ENCODE results near the gene MSI2. TPM values are rescaled to one million over a fixed set of nuclear protein-coding genes. Genes with fewer than 3 reads are reported as not detected.
"Not testable (repeated sequence)": the region's sequence is repeated elsewhere in the genome, so short reads cannot be mapped to it uniquely, and the experiment has no call there.

Gene MSI2
- total RNA-seq, 2 experiments from 2014 or later = 65.7 to 71.9 TPM

GRCh38 chr17:57494443-57494842 is 238.1 kb downstream of the MSI2 start:
- no peak for DNase-seq
- POLR2A ChIA-PET = no interaction called here
- H3K36me3 Mint-ChIP-seq = peaks cover 3% of the 10 kb centered on the region
- H3K4me3 Mint-ChIP-seq = no peak overlapping the region
- CTCF ChIA-PET = no interaction called here
- H3K27ac Mint-ChIP-seq = no peak overlapping the region
- no peaks in the 10 kb centered on the region for H3K9me3 Mint-ChIP-seq
- intact Hi-C loops (cut with micrococcal nuclease) = no loop called here
- peaks cover 24% of the 10 kb centered on the region for H3K4me1 Mint-ChIP-seq (ENCODE audit: low read depth)
- H3K27me3 Mint-ChIP-seq = no peaks in the 10 kb centered on the region

GRCh38 chr17:57495771-57496170 is 239.4 kb downstream of the MSI2 start:
- DNase-seq = no peak
- H3K27ac Mint-ChIP-seq = no peak overlapping the region
- POLR2A ChIA-PET = no interaction called here

GRCh38 chr17:57496382-57496781 is 240.1 kb downstream of the MSI2 start:
- H3K4me3 Mint-ChIP-seq = no peak overlapping the region
- DNase-seq = no peak
- H3K9me3 Mint-ChIP-seq = no peaks in the 10 kb centered on the region
- H3K27me3 Mint-ChIP-seq = no peaks in the 10 kb centered on the region
- intact Hi-C loops (cut with micrococcal nuclease) = no loop called here
- CTCF ChIA-PET = interaction anchor here (1.9 kb wide), 1 partner anchor 253 kb away, joined by 10 read pairs; no protein-coding TSS in a partner anchor
- POLR2A ChIA-PET = no interaction called here
- no peak overlapping the region for H3K27ac Mint-ChIP-seq
- peaks cover 4% of the 10 kb centered on the region for H3K36me3 Mint-ChIP-seq
- H3K4me1 Mint-ChIP-seq (ENCODE audit: low read depth) = peaks cover 34% of the 10 kb centered on the region

More at GRCh38 chr17:57495771-57496170, 239.4 kb downstream of the MSI2 start:
- intact Hi-C loops (cut with micrococcal nuclease) = no loop called here
- Mint-ChIP-seq H3K4me3 (no peak overlapping the region), H3K27me3 (no peaks in the 10 kb centered on the region), H3K4me1 (ENCODE audit: low read depth) (peaks cover 34% of the 10 kb centered on the region), H3K36me3 (peaks cover 4% of the 10 kb centered on the region), H3K9me3 (no peaks in the 10 kb centered on the region)
- CTCF ChIA-PET = no interaction called here

GRCh38 chr17:57498443-57498842 is 242.1 kb downstream of the MSI2 start:
- intact Hi-C loops (cut with micrococcal nuclease) = no loop called here
- ChIA-PET CTCF (interaction anchor here (0.7 to 1.9 kb wide), 4 partner anchors 11 to 255 kb away, joined by 3 to 10 read pairs (median 4); no protein-coding TSS in a partner anchor), POLR2A (interaction anchor here (1.8 kb wide), 1 partner anchor 12 kb away, joined by 7 read pairs; no protein-coding TSS in a partner anchor)

GRCh38 chr17:57499221-57499620 is 242.9 kb downstream of the MSI2 start:
- H3K4me3 Mint-ChIP-seq; intact Hi-C loops (cut with micrococcal nuclease); H3K36me3 Mint-ChIP-seq; H3K27ac Mint-ChIP-seq; H3K9me3 Mint-ChIP-seq; DNase-seq; POLR2A ChIA-PET; H3K27me3 Mint-ChIP-seq: not testable (repeated sequence)
- H3K4me1 Mint-ChIP-seq (ENCODE audit: low read depth) = peaks cover 35% of the 10 kb centered on the region
- CTCF ChIA-PET = interaction anchor here (0.6 to 0.7 kb wide), 2 partner anchors 500 to 588 kb away, joined by 3 read pairs; no protein-coding TSS in a partner anchor

More at GRCh38 chr17:57498443-57498842, 242.1 kb downstream of the MSI2 start:
- no peak for DNase-seq
- Mint-ChIP-seq H3K9me3 (no peaks in the 10 kb centered on the region), H3K36me3 (peaks cover 1% of the 10 kb centered on the region), H3K27me3 (no peaks in the 10 kb centered on the region), H3K4me1 (ENCODE audit: low read depth) (peaks cover 34% of the 10 kb centered on the region), H3K4me3 (no peak overlapping the region), H3K27ac (peak overlapping the region; percentile 33)

- Mint-ChIP-seq H3K27me3 (no peaks in the 10 kb centered on the region), H3K4me3 (no peak overlapping the region), H3K36me3 (peaks cover 1% of the 10 kb centered on the region), H3K27ac (no peak overlapping the region), H3K4me1 (ENCODE audit: low read depth) (peaks cover 37% of the 10 kb centered on the region), H3K9me3 (no peaks in the 10 kb centered on the region)
- DNase-seq = no peak
- ChIA-PET CTCF (interaction anchor here (0.6 to 1.7 kb wide), 4 partner anchors 174 to 588 kb away, joined by 3 to 7 read pairs (median 3); no protein-coding TSS in a partner anchor), POLR2A (no interaction called here)
- intact Hi-C loops (cut with micrococcal nuclease) = no loop called here
Observed at GRCh38 chr17:57499648-57500049, 243.3 kb downstream of the MSI2 start.

- no peak for DNase-seq
- Mint-ChIP-seq H3K27me3 (no peaks in the 10 kb centered on the region), H3K4me3 (no peak overlapping the region), H3K36me3 (peaks cover 1% of the 10 kb centered on the region), H3K27ac (no peak overlapping the region), H3K9me3 (no peaks in the 10 kb centered on the region), H3K4me1 (ENCODE audit: low read depth) (peaks cover 32% of the 10 kb centered on the region)
- intact Hi-C loops (cut with micrococcal nuclease) = no loop called here
- POLR2A ChIA-PET = no interaction called here
- CTCF ChIA-PET = interaction anchor here (1.7 kb wide), 1 partner anchor 257 kb away, joined by 7 read pairs; no protein-coding TSS in a partner anchor
Observed at GRCh38 chr17:57501016-57501415, 244.7 kb downstream of the MSI2 start.

- no peaks in the 10 kb centered on the region for H3K27me3 Mint-ChIP-seq
- no peaks in the 10 kb centered on the region for H3K9me3 Mint-ChIP-seq
- POLR2A ChIA-PET = no interaction called here
- intact Hi-C loops (cut with micrococcal nuclease) = no loop called here
- peaks cover 1% of the 10 kb centered on the region for H3K36me3 Mint-ChIP-seq
- CTCF ChIA-PET = interaction anchor here (1.2 kb wide), 1 partner anchor 259 kb away, joined by 3 read pairs; no protein-coding TSS in a partner anchor
- peaks cover 29% of the 10 kb centered on the region for H3K4me1 Mint-ChIP-seq (ENCODE audit: low read depth)
- DNase-seq = no peak
- no peak overlapping the region for H3K27ac Mint-ChIP-seq
- no peak overlapping the region for H3K4me3 Mint-ChIP-seq
Observed at GRCh38 chr17:57502022-57502421, 245.7 kb downstream of the MSI2 start.

- CTCF ChIA-PET = interaction anchor here (1.2 kb wide), 1 partner anchor 260 kb away, joined by 3 read pairs; no protein-coding TSS in a partner anchor
- Mint-ChIP-seq H3K4me3 (no peak overlapping the region), H3K9me3 (no peaks in the 10 kb centered on the region), H3K27ac (no peak overlapping the region), H3K27me3 (no peaks in the 10 kb centered on the region), H3K36me3 (peaks cover 1% of the 10 kb centered on the region), H3K4me1 (ENCODE audit: low read depth) (peaks cover 26% of the 10 kb centered on the region)
- POLR2A ChIA-PET = no interaction called here
- no peak for DNase-seq
- intact Hi-C loops (cut with micrococcal nuclease) = no loop called here
Observed at GRCh38 chr17:57502811-57503241, 246.5 kb downstream of the MSI2 start.

- POLR2A ChIA-PET = no interaction called here
- Mint-ChIP-seq H3K4me3 (no peak overlapping the region), H3K4me1 (ENCODE audit: low read depth) (peaks cover 19% of the 10 kb centered on the region), H3K36me3 (peaks cover 1% of the 10 kb centered on the region), H3K9me3 (no peaks in the 10 kb centered on the region), H3K27me3 (no peaks in the 10 kb centered on the region), H3K27ac (peak overlapping the region; percentile 4)
- intact Hi-C loops (cut with micrococcal nuclease) = no loop called here
- no peak for DNase-seq
- CTCF ChIA-PET = interaction anchor here (0.6 kb wide), 1 partner anchor 140 kb away, joined by 3 read pairs; no protein-coding TSS in a partner anchor
Observed at GRCh38 chr17:57504208-57504607, 247.9 kb downstream of the MSI2 start.

- DNase-seq = no peak
- H3K27me3 Mint-ChIP-seq = no peaks in the 10 kb centered on the region
- no peak overlapping the region for H3K27ac Mint-ChIP-seq
- no peak overlapping the region for H3K4me3 Mint-ChIP-seq
- intact Hi-C loops (cut with micrococcal nuclease) = loop anchor here (2.0 kb wide), 1 partner anchor 43 kb away; no protein-coding TSS in a partner anchor
- ChIA-PET CTCF (interaction anchor here (0.7 to 1.7 kb wide), 2 partner anchors 165 to 262 kb away, joined by 3 to 4 read pairs; no protein-coding TSS in a partner anchor), POLR2A (interaction anchor here (0.6 kb wide), 1 partner anchor 48 kb away, joined by 4 read pairs; no protein-coding TSS in a partner anchor)
- peaks cover 12% of the 10 kb centered on the region for H3K4me1 Mint-ChIP-seq (ENCODE audit: low read depth)
- peaks cover 2% of the 10 kb centered on the region for H3K36me3 Mint-ChIP-seq
- no peaks in the 10 kb centered on the region for H3K9me3 Mint-ChIP-seq
Observed at GRCh38 chr17:57505841-57506773, 249.8 kb downstream of the MSI2 start.

GRCh38 chr17:57506774-57507127 is 250.4 kb downstream of the MSI2 start:
- H3K27me3 Mint-ChIP-seq = no peaks in the 10 kb centered on the region
- ChIA-PET CTCF (interaction anchor here (0.7 to 1.7 kb wide), 2 partner anchors 164 to 262 kb away, joined by 3 to 4 read pairs; no protein-coding TSS in a partner anchor), POLR2A (interaction anchor here (0.6 kb wide), 1 partner anchor 49 kb away, joined by 4 read pairs; no protein-coding TSS in a partner anchor)
- peaks cover 12% of the 10 kb centered on the region for H3K4me1 Mint-ChIP-seq (ENCODE audit: low read depth)
- no peak overlapping the region for H3K4me3 Mint-ChIP-seq
- H3K27ac Mint-ChIP-seq = no peak overlapping the region
- no peak for DNase-seq
- H3K9me3 Mint-ChIP-seq = no peaks in the 10 kb centered on the region
- H3K36me3 Mint-ChIP-seq = peaks cover 2% of the 10 kb centered on the region
- intact Hi-C loops (cut with micrococcal nuclease) = loop anchor here (2.0 kb wide), 1 partner anchor 44 kb away; no protein-coding TSS in a partner anchor

Data from activated CD4-positive, alpha-beta memory T cell treated with anti-CD3 and anti-CD28 coated beads for 36 hours (primary cell).